GM21360 (cell line): ENCODE results near the gene CCDC33.

Experiments
- ATAC-seq: cut with Tn5 transposase; IDR thresholded peaks from one replicate; pipeline ENCODE4 v1.9.1; 2021; ENCODE audit warnings: mild to moderate bottlenecking, moderate library complexity; ENCODE audit not compliant: unreplicated experiment

CCDC33 gene

GRCh38 chr15:74281147-74282133, 45.3 kb downstream of the CCDC33 start:
- no peak for ATAC-seq

GRCh38 chr15:74283368-74283767, 47.2 kb downstream of the CCDC33 start:
- ATAC-seq: no peak

GRCh38 chr15:74289671-74290070, 53.5 kb downstream of the CCDC33 start:
- no peak for ATAC-seq

- no peak for ATAC-seq
Observed at GRCh38 chr15:74290645-74291044, 54.5 kb downstream of the CCDC33 start.

- no peak for ATAC-seq
Observed at GRCh38 chr15:74291101-74292071, 55.3 kb downstream of the CCDC33 start.

- ATAC-seq: no peak
Observed at GRCh38 chr15:74293021-74293810, 57.1 kb downstream of the CCDC33 start.

- ATAC-seq: no peak
Observed at GRCh38 chr15:74294010-74294409, 57.9 kb downstream of the CCDC33 start.

GRCh38 chr15:74295800-74296199, 59.7 kb downstream of the CCDC33 start:
- ATAC-seq: no peak

GRCh38 chr15:74297887-74298286, 61.8 kb downstream of the CCDC33 start:
- ATAC-seq: no peak

- ATAC-seq: no peak
Observed at GRCh38 chr15:74300057-74300795, 64.1 kb downstream of the CCDC33 start.

- no peak for ATAC-seq
Observed at GRCh38 chr15:74301583-74302361, 65.6 kb downstream of the CCDC33 start.

GRCh38 chr15:74302821-74303359, 66.8 kb downstream of the CCDC33 start:
- ATAC-seq: no peak

GRCh38 chr15:74303741-74304309, 67.7 kb downstream of the CCDC33 start:
- ATAC-seq: no peak

GRCh38 chr15:74304431-74304830, 68.3 kb downstream of the CCDC33 start:
- ATAC-seq: no peak

- no peak for ATAC-seq
Observed at GRCh38 chr15:74305687-74306086, 69.6 kb downstream of the CCDC33 start.

GRCh38 chr15:74306781-74307217, 70.7 kb downstream of the CCDC33 start:
- no peak for ATAC-seq

- no peak for ATAC-seq
Observed at GRCh38 chr15:74307827-74308811, 72.0 kb downstream of the CCDC33 start.
